B cell (primary cell): ENCODE results near the gene PRDM5. TPM values are rescaled to one million over a fixed set of nuclear protein-coding genes. Genes with fewer than 3 reads are reported as not detected.

ENCODE experiments used
- ATAC-seq: fragments of 200-7000 bp; cut with Tn5 transposase; one replicate; pipeline ENCODE4 v1.10.0; 2021; ENCODE audit warnings: low read depth, mild to moderate bottlenecking, moderate number of reproducible peaks, moderate library complexity
- CTCF ChIA-PET: fragments of 350-600 bp; sonication (Branson Sonifier 250); formaldehyde crosslinking; loops from one replicate; lab custom pipeline; 2021; ENCODE audit warnings: antibody characterized with exemption, inconsistent platforms; lab: Charles Lee
- POLR2A ChIA-PET: fragments of 350-600 bp; sonication (Branson Sonifier 250); formaldehyde crosslinking; loops from one replicate; lab custom pipeline; 2021; ENCODE audit warnings: antibody characterized with exemption; lab: Charles Lee
- DNase-seq: peaks from one replicate; pipeline ENCODE4 v3.0.0; 2013
- H2AFZ ChIP-seq: 2 replicates; pipeline ENCODE4 v1.6.1; 2012; ENCODE audit warnings: mild to moderate bottlenecking, low read depth, low read length; ENCODE audit not compliant: insufficient read depth, poor library complexity, severe bottlenecking
- H3K27ac ChIP-seq, 2 donors: 1 replicate in 1 of 2; 2 replicates in 1 of 2; pipeline ENCODE4 v1.5.1; 2012 to 2013; ENCODE audit warnings: low read length in 2 of 2, mild to moderate bottlenecking in 2 of 2, moderate library complexity in 1 of 2
- H3K27me3 ChIP-seq, 4 experiments: fragments of 200-600 bp in 1 of 4; sonication (generic) in 1 of 4; replicated peaks in 1 of 4; 1 replicate in 2 of 4; 2 replicates in 2 of 4; pipeline versions ENCODE4 v1.6.1 to v1.7.0; 2013 to 2016; ENCODE audit warnings: low read length in 3 of 4, mild to moderate bottlenecking in 2 of 4, mixed read lengths in 1 of 4, moderate library complexity in 1 of 4; ENCODE audit not compliant: insufficient read depth in 4 of 4, control insufficient read depth in 3 of 4; ENCODE audit errors: control extremely low read depth in 1 of 4
- H3K36me3 ChIP-seq, 2 experiments: replicated peaks in 1 of 2; 1 replicate in 1 of 2; 2 replicates in 1 of 2; pipeline versions ENCODE4 v1.6.1 to v1.7.1; 2013; ENCODE audit warnings: low read length in 1 of 2; ENCODE audit not compliant: insufficient read depth in 2 of 2, control insufficient read depth in 1 of 2; ENCODE audit errors: control extremely low read depth in 1 of 2, extremely low read depth in 1 of 2
- H3K4me1 ChIP-seq, 2 donors: fragments of 200-600 bp in 1 of 2; sonication (generic) in 1 of 2; 1 replicate in 1 of 2; 2 replicates in 1 of 2; pipeline versions ENCODE4 v1.5.1 to v1.6.1; 2013 to 2017; ENCODE audit warnings: low read length in 2 of 2; ENCODE audit not compliant: control insufficient read depth in 2 of 2, insufficient read depth in 2 of 2
- H3K4me2 ChIP-seq: replicated peaks from 2 replicates; pipeline ENCODE3; 2012; ENCODE audit warnings: mild to moderate bottlenecking, low read depth, low read length; ENCODE audit not compliant: poor library complexity, severe bottlenecking
- H3K4me3 ChIP-seq, 5 experiments: fragments of 200-600 bp in 1 of 5; sonication (generic) in 1 of 5; 1 replicate in 3 of 5; 2 replicates in 2 of 5; pipeline versions ENCODE4 v1.5.1 to v1.7.0; 2011 to 2016; ENCODE audit warnings: low read length in 4 of 5, mild to moderate bottlenecking in 4 of 5, low read depth in 2 of 5, control low read depth in 1 of 5, moderate library complexity in 1 of 5; ENCODE audit not compliant: insufficient read depth in 1 of 5; ENCODE audit errors: control extremely low read depth in 1 of 5, extremely low read depth in 1 of 5
- H3K79me2 ChIP-seq: fragments of 200-600 bp; sonication (generic); one replicate; pipeline ENCODE4 v1.6.0; 2016; ENCODE audit warnings: low read length; ENCODE audit not compliant: control insufficient read depth, insufficient read depth
- H3K9ac ChIP-seq: fragments of 200-600 bp; sonication (generic); 2 replicates; pipeline ENCODE4 v1.6.1; 2017; ENCODE audit warnings: mild to moderate bottlenecking, low read length, moderate library complexity
- H3K9me3 ChIP-seq, 3 donors: one replicate each; pipeline versions ENCODE4 v1.6.1 to v1.7.1; 2013; ENCODE audit warnings: low read length in 2 of 3; ENCODE audit not compliant: control insufficient read depth in 2 of 3, insufficient read depth in 1 of 3; ENCODE audit errors: control extremely low read depth in 1 of 3
- H4K20me1 ChIP-seq: 2 replicates; pipeline ENCODE4 v1.6.0; 2012; ENCODE audit warnings: mild to moderate bottlenecking, low read length; ENCODE audit not compliant: insufficient read depth, control insufficient read depth, poor library complexity, severe bottlenecking
- H3K27ac Mint-ChIP-seq: one replicate; pipeline ENCODE4 v1.8.0; 2021; ENCODE audit warnings: mixed read lengths
- H3K27me3 Mint-ChIP-seq: one replicate; pipeline ENCODE4 v1.8.0; 2021; ENCODE audit warnings: mixed read lengths
- H3K4me1 Mint-ChIP-seq: one replicate; pipeline ENCODE4 v1.8.0; 2021; ENCODE audit warnings: mixed read lengths
- H3K4me3 Mint-ChIP-seq: one replicate; pipeline ENCODE4 v1.8.0; 2021; ENCODE audit warnings: mixed read lengths
- H3K9me3 Mint-ChIP-seq: one replicate; pipeline ENCODE4 v1.8.0; 2022; ENCODE audit warnings: mixed read lengths; ENCODE audit not compliant: insufficient read depth
- EZH2 ChIP-seq: IDR thresholded peaks from 2 replicates; pipeline ENCODE4 v1.6.1; 2012; ENCODE audit warnings: borderline replicate concordance, low read depth, mild to moderate bottlenecking, moderate library complexity, low read length; ENCODE audit not compliant: insufficient read depth, poor library complexity, severe bottlenecking
- WGBS: methylation state at CpG from one replicate; pipeline ENCODE4 v1.1.5; 2013; ENCODE audit warnings: missing lambda C conversion rate; ENCODE audit not compliant: insufficient coverage; 5-methylcytosine and 5-hydroxymethylcytosine counted together
- intact Hi-C: fragments of 100-400 bp; cut with micrococcal nuclease; formaldehyde crosslinking; loops from one replicate; pipeline ENCODE4 v1.10.0; 2022
- polyA plus RNA-seq: library from polyadenylated mRNA; depleted of rRNA; stranded (reverse); fragments of >200 nt; gene quantifications from 2 replicates; pipeline ENCODE4 v1.2.3, GENCODE V29; 2012
- total RNA-seq, 2 donors: library from RNA; stranded (reverse); fragments of 120-200 nt in 1 of 2; gene quantifications; 1 replicate in 1 of 2; 2 replicates in 1 of 2; pipeline versions ENCODE4 v1.2.3 to v1.2.4, GENCODE V29; 2013 to 2022
- TF ChIP-seq, protein P1 (sequence below): fragments of 200-600 bp; IDR thresholded peaks from one replicate; pipeline ENCODE4 v1.8.0; 2022; ENCODE audit warnings: antibody characterized with exemption, mild to moderate bottlenecking

PRDM5 gene
- total and polyA plus RNA-seq, 2 donors (not counting 1 experiment from before 2014, with no cell fraction given), result not detected

DNA sequence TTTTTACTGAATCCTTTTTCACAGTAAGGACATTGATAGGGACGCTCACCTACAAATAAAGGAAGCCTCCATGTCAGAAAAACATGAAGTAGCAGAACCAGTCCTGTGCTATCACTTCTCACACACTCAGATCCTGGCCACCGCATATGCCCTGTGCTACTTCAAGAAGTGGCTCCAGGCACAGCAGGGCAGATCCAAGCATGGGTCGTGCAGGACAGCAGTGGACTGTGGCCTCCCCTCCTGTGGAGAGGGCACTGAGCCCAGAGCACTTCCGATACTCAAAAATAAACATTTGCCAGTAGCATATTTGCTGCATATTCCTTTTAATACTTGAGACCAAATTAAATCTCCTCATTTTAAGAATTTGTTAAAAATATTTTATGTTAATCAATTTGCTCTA lies 167.9 kb downstream of the PRDM5 start:
- Histone ChIP-seq H3K4me2 (no peak overlapping the region), H3K27ac (no peak overlapping the region), H2AFZ (no peak overlapping the region), H3K27me3 (no peaks in the 10 kb centered on the region), H4K20me1 (no peaks in the 10 kb centered on the region), H3K36me3 (no peaks in the 10 kb centered on the region), H3K9ac (no peak overlapping the region), H3K9me3 (peaks cover 0 to 13% (median 6%) of the 10 kb centered on the region in 3 donors), H3K4me3 (no peak overlapping the region), H3K79me2 (no peaks in the 10 kb centered on the region), H3K4me1 (no peaks in the 10 kb centered on the region)
- H3K27me3 Mint-ChIP-seq, result no peaks in the 10 kb centered on the region
- no peak overlapping the region for H3K4me3 Mint-ChIP-seq
- 90% methylated on average over 3 of the region's 4 CpGs for WGBS
- intact Hi-C loops, result no loop called here
- DNase-seq, result no peak
- H3K4me1 Mint-ChIP-seq, result no peaks in the 10 kb centered on the region
- H3K9me3 Mint-ChIP-seq, result peaks cover 5% of the 10 kb centered on the region
- H3K27ac Mint-ChIP-seq, result no peak overlapping the region
- ChIA-PET POLR2A (no interaction called here), CTCF (no interaction called here)
- no peak for ATAC-seq
- no peak for TF ChIP-seq EZH2
- TF ChIP-seq, protein P1, sequence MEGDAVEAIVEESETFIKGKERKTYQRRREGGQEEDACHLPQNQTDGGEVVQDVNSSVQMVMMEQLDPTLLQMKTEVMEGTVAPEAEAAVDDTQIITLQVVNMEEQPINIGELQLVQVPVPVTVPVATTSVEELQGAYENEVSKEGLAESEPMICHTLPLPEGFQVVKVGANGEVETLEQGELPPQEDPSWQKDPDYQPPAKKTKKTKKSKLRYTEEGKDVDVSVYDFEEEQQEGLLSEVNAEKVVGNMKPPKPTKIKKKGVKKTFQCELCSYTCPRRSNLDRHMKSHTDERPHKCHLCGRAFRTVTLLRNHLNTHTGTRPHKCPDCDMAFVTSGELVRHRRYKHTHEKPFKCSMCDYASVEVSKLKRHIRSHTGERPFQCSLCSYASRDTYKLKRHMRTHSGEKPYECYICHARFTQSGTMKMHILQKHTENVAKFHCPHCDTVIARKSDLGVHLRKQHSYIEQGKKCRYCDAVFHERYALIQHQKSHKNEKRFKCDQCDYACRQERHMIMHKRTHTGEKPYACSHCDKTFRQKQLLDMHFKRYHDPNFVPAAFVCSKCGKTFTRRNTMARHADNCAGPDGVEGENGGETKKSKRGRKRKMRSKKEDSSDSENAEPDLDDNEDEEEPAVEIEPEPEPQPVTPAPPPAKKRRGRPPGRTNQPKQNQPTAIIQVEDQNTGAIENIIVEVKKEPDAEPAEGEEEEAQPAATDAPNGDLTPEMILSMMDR, result no peak

- H2AFZ ChIP-seq, result no peak overlapping the region
- no peak for TF ChIP-seq EZH2
- TF ChIP-seq, protein P1, result no peak
- no peaks in the 10 kb centered on the region for H3K4me1 ChIP-seq
- H3K4me2 ChIP-seq, result no peak overlapping the region
- H3K36me3 ChIP-seq, result no peaks in the 10 kb centered on the region
- no peak overlapping the region for H3K27ac Mint-ChIP-seq
- H3K27me3 ChIP-seq, result no peaks in the 10 kb centered on the region
- no peak overlapping the region for H3K27ac ChIP-seq
- H4K20me1 ChIP-seq, result no peaks in the 10 kb centered on the region
- no peak for DNase-seq
- intact Hi-C loops, result no loop called here
- WGBS, result 86% methylated on average over 1 of the region's 1 CpG
- H3K4me1 Mint-ChIP-seq, result no peaks in the 10 kb centered on the region
- peaks cover 5% of the 10 kb centered on the region for H3K9me3 Mint-ChIP-seq
- ChIA-PET CTCF (interaction anchor here (0.6 kb wide), 1 partner anchor 227 kb away, joined by 3 read pairs; no protein-coding TSS in a partner anchor), POLR2A (no interaction called here)
- no peaks in the 10 kb centered on the region for H3K79me2 ChIP-seq
- peaks cover 0 to 17% (median 6%) of the 10 kb centered on the region in 3 donors for H3K9me3 ChIP-seq
- H3K4me3 ChIP-seq, result no peak overlapping the region
- no peak for ATAC-seq
- no peak overlapping the region for H3K9ac ChIP-seq
- H3K4me3 Mint-ChIP-seq, result no peak overlapping the region
- no peaks in the 10 kb centered on the region for H3K27me3 Mint-ChIP-seq
These were observed 168.7 kb downstream of the PRDM5 start for GRCh38 chr4:120753854-120754253.
